HG03432 (cell line): Measurements from ENCODE around the gene PLEKHA1.

ENCODE experiments used
- ATAC-seq: cut with Tn5 transposase; IDR thresholded peaks from one replicate; pipeline ENCODE4 v1.9.1; 2021; ENCODE audit warnings: mild to moderate bottlenecking, moderate library complexity; ENCODE audit not compliant: unreplicated experiment

PLEKHA1 gene

GRCh38 chr10:122420624-122421007 is 46.1 kb downstream of the PLEKHA1 start:
- no peak for ATAC-seq

- ATAC-seq: no peak
Measured at GRCh38 chr10:122421054-122421625, 46.6 kb downstream of the PLEKHA1 start.

GRCh38 chr10:122421742-122422141 is 47.2 kb downstream of the PLEKHA1 start:
- ATAC-seq: no peak

GRCh38 chr10:122422266-122422989 is 47.9 kb downstream of the PLEKHA1 start:
- no peak for ATAC-seq

- ATAC-seq: no peak
Measured at GRCh38 chr10:122424059-122424458, 49.6 kb downstream of the PLEKHA1 start.

GRCh38 chr10:122426829-122427228 is 52.3 kb downstream of the PLEKHA1 start:
- no peak for ATAC-seq

- no peak for ATAC-seq
Measured at GRCh38 chr10:122427280-122427679, 52.8 kb downstream of the PLEKHA1 start.

GRCh38 chr10:122435212-122435827 is 60.8 kb downstream of the PLEKHA1 start:
- ATAC-seq: no peak

- ATAC-seq: no peak
Measured at GRCh38 chr10:122441961-122442360, 67.5 kb downstream of the PLEKHA1 start.

GRCh38 chr10:122445469-122445868 is 71.0 kb downstream of the PLEKHA1 start:
- no peak for ATAC-seq

- no peak for ATAC-seq
Measured at GRCh38 chr10:122445904-122446303, 71.4 kb downstream of the PLEKHA1 start.

GRCh38 chr10:122446668-122447423 is 72.3 kb downstream of the PLEKHA1 start:
- ATAC-seq: no peak

GRCh38 chr10:122448600-122448999 is 74.1 kb downstream of the PLEKHA1 start:
- no peak for ATAC-seq

GRCh38 chr10:122449153-122449552 is 74.6 kb downstream of the PLEKHA1 start:
- ATAC-seq: no peak

- no peak for ATAC-seq
Measured at GRCh38 chr10:122450353-122450990, 76.0 kb downstream of the PLEKHA1 start.

GRCh38 chr10:122454071-122454470 is 79.6 kb downstream of the PLEKHA1 start:
- ATAC-seq: no peak

- ATAC-seq: no peak
Measured at GRCh38 chr10:122454603-122455080, 80.1 kb downstream of the PLEKHA1 start, which contains the start of gene ARMS2. TSS of gene ARMS2 (plus strand) at chr10:122454653. CDS start at chr10:122454728, 75 bp downstream.

- no peak for ATAC-seq
Measured at GRCh38 chr10:122455376-122456079, 81.0 kb downstream of the PLEKHA1 start.

GRCh38 chr10:122457934-122458333 is 83.4 kb downstream of the PLEKHA1 start:
- ATAC-seq: no peak

GRCh38 chr10:122458693-122459092 is 84.2 kb downstream of the PLEKHA1 start:
- ATAC-seq: no peak
